GM21528 (cell line): ENCODE results near the gene PREB.
A peak's percentile ranks its signal among the peaks of the same experiment; 100 is the strongest.

ENCODE experiments used
- ATAC-seq: cut with Tn5 transposase; IDR thresholded peaks from one replicate; pipeline ENCODE4 v1.9.1; 2021; ENCODE audit warnings: mild to moderate bottlenecking, moderate library complexity; ENCODE audit not compliant: unreplicated experiment, low FRiP score

Gene PREB

DNA sequence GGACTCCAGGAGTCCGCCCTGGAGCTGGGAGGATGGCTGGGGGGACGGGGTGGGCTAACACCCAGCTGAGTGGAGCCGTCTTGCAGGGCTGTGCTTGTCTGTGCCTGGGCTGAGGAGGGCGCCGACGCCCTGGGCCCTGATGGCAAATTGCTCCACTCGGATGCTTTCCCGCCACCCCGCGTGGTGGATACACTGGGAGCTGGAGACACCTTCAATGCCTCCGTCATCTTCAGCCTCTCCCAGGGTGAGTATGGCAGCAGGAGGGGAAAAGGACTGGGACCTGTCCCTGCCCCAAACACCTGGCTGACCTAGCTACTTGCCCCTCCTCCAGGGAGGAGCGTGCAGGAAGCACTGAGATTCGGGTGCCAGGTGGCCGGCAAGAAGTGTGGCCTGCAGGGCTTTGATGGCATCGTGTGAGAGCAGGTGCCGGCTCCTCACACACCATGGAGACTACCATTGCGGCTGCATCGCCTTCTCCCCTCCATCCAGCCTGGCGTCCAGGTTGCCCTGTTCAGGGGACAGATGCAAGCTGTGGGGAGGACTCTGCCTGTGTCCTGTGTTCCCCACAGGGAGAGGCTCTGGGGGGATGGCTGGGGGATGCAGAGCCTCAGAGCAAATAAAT lies 35.0 kb downstream of the PREB start:
- no peak for ATAC-seq

DNA sequence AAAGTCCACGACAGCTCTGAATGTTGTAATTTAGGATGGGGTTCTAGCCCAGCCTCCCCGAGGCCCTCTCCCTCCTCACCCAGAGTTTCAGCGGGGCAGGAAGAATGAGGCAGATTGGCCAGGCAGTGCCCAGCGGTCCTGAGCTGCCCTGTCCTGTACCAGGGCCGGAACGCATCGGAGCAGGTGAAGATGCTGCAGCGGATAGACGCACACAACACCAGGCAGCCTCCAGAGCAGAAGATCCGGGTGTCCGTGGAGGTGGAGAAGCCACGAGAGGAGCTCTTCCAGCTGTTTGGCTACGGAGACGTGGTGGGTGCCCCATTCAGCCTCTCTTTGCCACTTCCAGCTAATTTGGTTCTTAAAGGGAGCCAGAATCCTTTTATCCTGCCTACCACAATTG lies 37.1 kb downstream of the PREB start:
- ATAC-seq, result no peak

DNA sequence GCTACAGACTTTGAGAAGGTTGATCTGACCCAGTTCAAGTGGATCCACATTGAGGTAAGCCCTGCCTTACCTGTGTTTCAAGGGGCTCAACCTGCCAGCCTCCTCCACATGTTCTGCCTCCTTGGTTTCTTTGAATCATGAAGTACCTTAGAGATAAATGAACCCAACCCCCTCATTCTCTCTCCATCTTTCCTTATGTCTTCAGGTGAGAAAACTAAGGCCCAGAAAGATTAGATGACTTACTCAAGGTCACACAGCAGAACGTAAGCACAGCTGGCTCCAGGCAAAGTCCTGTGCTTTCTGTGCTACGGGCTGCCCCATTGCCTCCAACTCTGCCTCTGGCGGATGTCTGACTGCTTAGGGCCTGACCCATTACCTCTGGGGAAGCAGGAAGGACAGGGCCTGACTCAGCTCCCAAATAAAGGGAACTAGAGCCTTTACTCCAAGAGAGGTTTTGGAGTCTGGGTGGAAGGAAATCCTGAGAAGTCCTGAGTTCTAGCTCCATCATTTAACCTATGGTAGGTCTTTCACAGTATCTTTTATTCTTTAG lies 37.6 kb downstream of the PREB start:
- ATAC-seq, result no peak

DNA sequence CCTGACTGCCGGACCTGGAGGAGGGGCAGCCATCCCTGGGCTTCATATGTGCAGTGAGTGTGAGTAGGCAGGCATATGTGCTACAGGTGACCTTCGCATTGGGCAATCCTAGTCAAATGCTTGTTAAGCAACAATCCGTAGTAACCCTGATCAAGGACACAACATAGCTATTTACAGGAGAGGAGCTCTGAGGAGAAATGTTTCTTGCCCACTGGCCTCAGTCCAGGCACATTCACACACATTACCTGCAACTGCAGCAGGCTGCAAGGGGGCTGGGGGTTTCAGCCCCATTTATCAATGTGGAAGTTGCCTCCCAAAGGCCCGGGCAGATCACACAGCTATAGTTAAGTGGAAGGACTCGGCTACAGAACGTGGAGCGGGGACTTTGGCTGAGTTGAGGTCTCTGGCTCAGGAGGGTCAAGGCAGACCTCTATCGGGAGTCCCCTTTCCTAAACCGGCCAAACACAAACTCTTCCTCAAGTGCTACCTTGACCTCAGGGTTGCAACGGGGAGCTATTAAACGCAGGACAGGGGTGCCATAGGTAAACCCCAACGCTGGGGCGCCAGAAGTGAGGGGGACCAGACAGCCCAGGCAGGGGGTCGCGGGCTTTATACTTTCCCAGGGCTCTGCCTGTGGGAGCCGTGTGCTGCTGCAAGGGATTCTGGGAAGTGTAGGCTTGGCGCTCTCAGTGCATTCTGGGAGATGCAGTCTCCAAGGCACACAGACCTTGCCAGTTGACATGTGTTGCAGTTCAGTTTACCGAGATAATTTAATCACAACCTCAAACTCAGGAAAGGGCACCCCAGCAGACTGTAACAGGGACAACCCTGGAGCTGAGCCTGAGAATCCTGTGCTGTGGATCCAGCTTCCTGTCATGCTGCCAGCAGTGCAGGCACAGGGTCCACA lies 38.4 kb downstream of the PREB start:
- ATAC-seq, result no peak

DNA sequence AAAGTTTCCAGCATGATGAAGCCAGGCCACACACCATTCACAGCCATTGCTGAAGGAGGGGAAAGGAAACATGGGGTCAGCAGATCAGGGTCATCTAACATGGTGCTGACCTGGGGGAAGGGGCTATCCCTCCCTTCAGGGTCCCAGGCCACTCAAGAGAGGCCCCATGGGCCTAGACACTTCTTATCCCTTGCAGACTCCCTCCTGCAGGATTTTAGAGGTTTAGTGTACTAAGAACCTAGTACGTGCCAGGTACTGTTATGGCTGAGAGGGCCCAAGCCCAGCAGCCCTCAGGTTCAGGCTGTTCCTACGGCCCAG lies 39.0 kb downstream of the PREB start:
- ATAC-seq, result no peak

DNA sequence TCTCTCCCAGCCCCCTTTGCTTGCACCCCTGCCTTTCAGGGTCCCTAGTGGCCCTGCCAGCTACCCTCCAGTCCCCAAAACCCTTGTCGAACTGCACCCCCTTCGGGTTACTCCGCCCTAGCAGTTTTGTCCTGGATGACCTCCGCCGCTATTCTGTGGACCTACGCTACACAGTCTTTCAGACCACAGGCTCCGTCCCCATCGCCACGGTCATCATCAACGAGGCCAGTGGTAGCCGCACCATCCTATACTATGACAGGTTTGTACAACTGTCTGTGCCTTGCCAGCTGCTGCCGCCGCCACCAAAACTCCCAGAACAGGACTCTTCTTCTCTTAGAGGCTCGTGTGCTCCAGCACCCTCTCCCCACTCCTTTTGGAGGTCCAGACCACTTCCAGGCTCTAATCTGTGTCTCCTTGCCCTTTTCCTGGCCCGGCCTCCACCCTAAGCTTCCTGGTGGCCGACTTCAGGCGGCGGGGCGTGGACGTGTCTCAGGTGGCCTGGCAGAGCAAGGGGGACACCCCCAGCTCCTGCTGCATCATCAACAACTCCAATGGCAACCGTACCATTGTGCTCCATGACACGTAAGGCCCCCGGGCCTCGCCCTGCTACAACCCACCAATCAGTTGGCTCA lies 40.0 kb downstream of the PREB start:
- no peak for ATAC-seq

DNA sequence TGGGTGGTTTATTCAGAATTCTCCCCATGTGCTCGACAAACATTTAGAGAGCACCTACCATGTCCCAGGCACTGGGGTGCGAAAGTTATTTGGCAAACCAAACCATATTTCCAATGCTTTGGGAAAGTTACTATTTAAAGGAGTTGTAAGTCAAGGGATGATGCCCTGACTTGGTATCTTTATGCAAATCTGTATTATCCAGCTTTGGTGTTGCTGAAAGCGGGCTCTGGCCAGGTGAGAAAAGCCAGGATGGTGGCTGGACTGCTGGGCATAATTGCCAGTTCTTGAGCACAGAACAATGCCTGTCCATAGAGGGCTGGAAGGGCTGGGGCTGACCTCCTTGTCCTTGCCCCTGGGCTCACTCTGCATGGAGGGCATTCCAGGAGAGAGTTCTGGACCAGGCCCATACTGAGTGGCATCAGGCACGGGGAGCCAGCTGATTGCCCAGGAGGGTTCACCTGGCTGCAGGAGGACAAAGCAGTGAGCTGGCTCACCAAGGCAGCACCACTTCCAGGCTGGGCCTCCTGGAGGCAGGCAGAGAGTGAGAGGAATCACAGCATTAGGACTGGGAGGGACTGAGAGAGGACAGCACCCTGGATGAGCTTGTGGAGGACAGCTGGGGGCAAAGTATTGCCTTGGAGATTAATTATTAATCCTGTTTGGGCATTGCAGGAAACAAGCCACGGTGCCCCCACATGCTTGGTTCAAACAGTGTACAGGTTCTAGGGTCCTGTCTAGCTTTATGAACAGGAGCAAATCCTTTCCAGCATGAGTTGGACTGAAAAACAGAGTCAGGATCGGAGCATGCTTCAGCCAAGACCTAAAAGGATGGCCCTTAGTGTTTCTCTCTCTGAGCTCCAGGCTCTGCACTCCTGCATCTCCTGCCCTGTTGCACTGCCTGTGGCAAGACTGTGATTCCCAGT lies 40.7 kb downstream of the PREB start:
- ATAC-seq, result no peak

DNA sequence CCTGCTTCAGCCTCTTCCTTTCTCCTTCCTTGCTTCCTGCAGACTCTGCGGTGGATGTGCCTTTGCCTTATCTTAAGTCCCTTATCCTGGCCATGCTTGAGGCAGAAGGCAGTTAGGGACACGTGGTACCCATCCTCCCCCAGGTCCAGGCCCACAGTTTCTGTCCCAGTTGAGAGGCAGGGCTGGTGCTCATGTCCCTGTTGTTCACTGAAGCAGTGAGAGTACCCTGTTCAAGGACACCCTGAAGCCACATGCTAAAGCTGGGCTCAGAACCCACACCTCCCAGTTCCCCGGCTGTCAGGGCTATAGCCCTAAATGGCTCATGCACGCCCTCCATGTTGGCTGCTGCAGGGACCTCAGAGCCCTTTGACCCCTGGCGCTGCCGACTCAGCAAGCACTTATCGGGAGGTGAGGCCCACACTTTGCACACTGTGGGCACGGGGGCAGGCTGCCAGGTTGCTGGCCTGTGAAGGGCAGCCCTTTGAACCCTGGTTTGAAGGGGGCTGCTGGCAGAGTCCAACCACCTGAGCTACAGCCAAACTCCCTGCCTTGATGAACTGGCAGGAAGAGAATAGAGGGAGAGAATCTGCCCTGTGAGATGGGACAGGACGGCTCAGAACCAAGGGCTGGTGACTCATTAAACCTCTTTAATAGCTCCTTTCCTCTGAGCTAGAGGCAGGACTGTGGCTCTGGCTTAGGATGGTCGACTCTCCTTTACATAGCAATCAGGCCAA lies 41.6 kb downstream of the PREB start:
- no peak for ATAC-seq

DNA sequence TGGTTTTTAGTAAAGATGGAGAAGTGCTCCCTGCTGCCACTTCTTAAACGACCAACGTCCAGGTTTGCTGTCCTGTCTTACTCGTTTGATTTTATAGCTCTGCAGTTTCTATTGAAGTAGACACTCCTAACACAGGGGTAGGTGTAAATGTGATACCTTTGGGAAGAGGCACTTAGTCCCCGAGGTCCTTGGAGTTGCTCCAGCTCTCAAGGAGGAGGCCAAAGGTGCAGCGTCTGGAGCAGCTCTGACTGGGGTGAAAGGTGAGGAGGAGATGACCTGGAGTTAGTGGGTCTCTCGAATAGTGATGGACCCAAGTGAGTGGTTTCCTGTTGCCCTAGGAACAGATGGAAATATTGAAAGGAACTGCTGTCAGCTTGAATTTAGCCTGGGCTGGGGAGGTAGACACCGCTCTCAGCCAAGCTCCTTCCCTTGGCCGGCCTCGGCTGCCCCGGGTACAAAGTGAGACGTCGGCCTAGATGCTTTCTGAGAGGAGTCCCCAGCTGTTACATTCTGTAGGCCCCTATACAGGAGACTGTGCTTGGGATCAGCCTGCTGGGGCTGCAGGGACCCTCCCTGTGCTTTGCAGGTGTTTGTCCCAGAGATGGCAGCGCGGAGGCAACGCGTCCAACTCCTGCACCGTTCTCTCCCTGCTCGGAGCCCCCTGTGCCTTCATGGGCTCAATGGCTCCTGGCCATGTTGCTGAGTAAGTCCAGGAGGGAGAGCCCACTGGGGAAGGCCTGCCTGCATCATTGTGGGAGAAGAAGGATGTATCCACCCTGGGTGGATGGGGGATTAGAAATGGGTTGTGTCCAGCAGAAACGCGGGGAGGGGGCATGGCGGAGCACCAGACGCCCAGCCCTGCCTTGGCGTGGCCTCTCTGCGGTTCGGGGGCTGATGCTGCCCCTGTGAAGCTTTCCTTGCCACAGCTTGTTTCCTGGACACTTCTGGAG lies 42.4 kb downstream of the PREB start:
- no peak for ATAC-seq

DNA sequence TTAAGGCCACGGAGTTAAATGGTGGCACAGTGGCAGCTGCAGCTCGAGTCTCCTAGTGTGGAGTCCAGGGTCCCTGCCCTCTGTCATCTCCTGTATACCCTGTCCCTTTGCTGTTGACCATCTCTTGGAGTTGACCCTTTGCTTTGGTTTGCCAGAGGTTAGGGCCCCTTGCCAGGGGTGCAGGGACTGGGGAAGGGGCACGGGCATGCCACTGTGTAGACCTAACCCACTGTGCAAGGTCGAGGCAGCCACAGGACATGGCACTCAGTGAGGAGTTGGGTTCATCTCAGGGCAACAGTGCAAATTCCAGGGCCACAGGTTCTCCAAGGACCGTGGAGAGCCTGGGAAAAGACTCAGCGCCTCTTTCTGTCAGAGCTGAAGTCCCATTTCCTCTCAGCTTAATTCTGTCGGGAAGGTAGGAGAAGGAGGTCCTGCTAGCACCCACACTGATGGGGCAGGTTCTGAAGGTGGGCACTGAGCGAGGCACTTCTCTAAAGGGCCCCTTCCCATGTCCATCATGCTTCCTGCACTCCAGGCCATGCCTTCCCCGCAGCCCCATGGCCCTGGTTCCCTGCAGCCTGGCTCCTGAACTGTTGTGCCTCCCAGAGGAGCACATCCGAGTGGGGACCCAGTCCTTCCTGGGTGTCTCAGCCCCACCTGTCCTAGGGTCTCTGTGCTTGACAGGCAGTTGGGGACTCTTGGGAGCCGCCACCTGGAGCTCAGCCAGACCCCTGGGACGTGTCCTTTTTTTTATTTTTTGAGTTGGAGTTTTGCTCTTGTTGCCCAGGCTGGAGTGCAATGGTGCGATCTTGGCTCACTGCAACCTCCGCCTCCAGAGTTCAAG lies 45.1 kb downstream of the PREB start:
- ATAC-seq, result no peak

DNA sequence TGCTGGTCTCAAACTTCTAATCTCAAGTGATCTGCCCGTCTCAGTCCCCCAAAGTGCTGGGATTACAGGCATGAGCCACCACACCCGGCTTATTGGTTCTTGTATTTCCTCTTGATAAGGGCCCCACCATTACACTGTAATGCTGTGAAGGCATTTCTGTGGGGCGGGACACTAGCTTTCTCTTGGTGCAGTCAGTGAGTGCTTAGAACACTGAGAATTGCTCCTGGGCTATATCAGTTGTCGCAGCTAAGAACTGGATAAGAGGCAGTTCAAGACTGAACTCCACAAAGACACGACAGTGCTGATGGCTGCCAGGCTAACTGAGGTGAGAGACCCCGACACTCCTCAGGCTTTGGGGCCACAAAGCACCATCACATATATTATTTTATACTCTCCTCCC lies 45.8 kb downstream of the PREB start:
- no peak for ATAC-seq

DNA sequence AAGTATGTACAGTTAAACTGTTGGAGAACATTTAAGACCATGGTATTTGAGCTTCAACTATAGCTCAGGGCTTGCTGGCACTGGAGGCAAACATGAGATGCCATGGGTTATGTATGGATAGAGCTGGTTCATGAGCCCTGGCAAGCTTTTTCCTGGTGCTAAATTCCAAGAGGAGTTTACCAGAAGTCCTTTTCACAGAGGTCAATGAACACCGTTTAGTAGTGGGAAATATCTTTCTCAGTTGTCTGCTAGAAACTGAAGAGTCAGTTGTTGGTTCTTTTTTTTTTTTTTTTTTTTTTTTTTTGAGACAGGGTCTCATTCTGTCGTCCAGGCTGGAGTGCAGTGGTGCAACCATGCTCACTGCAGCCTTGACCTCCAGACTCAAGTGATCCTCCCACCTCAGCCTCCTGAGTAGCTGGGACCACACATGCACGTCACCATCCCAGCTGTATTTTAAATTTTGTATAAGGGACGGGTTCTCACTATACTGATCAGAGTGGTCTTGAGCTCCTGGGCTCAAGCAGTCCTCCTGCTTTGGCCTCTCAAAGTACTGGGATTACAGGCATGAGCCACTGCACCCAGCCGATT lies 46.5 kb downstream of the PREB start:
- ATAC-seq, result no peak

DNA sequence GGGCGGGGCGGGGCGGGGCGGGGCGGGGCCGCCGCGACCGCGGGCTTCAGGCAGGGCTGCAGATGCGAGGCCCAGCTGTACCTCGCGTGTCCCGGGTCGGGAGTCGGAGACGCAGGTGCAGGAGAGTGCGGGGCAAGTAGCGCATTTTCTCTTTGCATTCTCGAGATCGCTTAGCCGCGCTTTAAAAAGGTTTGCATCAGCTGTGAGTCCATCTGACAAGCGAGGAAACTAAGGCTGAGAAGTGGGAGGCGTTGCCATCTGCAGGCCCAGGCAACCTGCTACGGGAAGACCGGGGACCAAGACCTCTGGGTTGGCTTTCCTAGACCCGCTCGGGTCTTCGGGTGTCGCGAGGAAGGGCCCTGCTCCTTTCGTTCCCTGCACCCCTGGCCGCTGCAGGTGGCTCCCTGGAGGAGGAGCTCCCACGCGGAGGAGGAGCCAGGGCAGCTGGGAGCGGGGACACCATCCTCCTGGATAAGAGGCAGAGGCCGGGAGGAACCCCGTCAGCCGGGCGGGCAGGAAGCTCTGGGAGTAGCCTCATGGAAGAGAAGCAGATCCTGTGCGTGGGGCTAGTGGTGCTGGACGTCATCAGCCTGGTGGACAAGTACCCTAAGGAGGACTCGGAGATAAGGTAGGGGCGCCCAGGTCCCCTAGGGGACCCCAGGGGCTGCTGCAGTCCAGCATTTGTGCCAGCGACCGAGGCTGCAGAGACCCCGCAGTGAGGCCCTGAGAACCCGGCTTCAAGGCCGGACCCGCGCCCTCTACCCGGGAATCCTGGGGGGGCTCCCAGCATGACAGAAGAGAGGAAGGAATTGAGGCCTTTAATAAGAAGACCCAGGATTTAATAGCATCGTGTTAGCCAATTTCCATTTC lies 47.5 kb downstream of the PREB start, which contains the start of gene KHK:
Gene KHK, plus strand, starts transcription at position 49 of the 870 bp plus-strand sequence. Its CDS starts 488 bp downstream, at position 537.
- peak; percentile 24 for ATAC-seq

DNA sequence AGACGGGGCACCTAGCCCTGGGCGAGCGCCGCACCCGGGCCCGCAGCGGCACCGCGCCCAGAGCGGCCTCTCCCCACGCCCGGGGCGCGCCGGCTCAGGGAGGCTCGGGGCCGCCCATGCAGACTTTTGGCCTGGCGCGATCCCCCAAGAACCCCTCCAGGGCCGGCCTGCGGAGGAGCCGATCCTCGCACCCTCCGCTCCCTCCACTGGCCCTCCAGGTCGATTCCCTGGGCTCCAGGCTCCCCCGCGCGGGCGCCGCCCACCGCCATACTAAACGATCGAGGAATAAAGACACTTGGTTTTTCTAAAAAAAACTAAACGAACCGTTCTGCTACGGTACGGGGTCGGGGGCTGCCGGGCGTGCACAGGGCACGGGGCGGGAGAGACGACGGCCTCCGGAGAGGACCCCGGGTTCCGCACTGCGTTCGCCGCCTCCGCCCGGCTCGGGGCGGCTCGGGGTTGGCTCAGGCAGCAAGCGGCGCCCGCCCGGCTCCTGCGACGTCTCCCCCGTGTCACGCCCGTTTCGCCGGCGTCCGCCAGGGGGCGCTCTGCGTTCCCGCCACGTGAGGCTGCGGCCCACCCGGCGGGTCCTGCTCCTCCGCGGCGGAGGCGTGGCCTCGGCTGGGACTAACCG lies 48.2 kb downstream of the PREB start:
- peak; percentile 60 for ATAC-seq

DNA sequence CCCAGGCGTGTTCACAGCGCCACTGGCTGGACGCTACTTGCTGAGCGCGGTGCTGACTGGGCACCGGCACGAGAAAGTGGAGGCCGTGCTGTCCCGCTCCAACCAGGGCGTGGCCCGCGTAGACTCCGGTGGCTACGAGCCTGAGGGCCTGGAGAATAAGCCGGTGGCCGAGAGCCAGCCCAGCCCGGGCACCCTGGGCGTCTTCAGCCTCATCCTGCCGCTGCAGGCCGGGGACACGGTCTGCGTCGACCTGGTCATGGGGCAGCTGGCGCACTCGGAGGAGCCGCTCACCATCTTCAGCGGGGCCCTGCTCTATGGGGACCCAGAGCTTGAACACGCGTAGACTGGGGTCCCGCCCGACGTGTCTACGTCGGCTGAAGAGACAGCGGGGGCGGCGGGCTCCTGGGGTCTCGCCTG lies 48.8 kb downstream of the PREB start:
- peak; percentile 21 for ATAC-seq
